Transverse colon (tissue), 4 donors: Measurements from ENCODE around the gene SNAP25. TPM values are rescaled to one million over a fixed set of nuclear protein-coding genes. Genes with fewer than 3 reads are reported as not detected.

Source experiments
- DNase-seq: peaks from one replicate; pipeline ENCODE4 v3.0.0-alpha.2; 2019
- H3K27ac ChIP-seq, 4 donors: fragments of 200-600 bp; sonication (generic); 2 replicates each; pipeline ENCODE4 v1.5.1; 2016 to 2018; ENCODE audit warnings: inconsistent platforms in 4 of 4
- H3K27me3 ChIP-seq: fragments of 200-600 bp; sonication (generic); 2 replicates; pipeline ENCODE4 v1.5.1; 2017; ENCODE audit warnings: inconsistent platforms
- H3K36me3 ChIP-seq, 4 donors: fragments of 200-600 bp; sonication (generic); 2 replicates each; pipeline ENCODE4 v1.5.1; 2017 to 2019; ENCODE audit warnings: inconsistent platforms in 4 of 4
- H3K4me1 ChIP-seq, 4 donors: fragments of 200-600 bp; sonication (generic); 2 replicates each; pipeline ENCODE4 v1.5.1; 2017 to 2020; ENCODE audit warnings: inconsistent platforms in 4 of 4
- H3K4me3 ChIP-seq, 4 donors: fragments of 200-600 bp; sonication (generic); 1 replicate in 1 of 4; 2 replicates in 3 of 4; pipeline versions ENCODE4 v1.5.1 to v1.6.1; 2017 to 2019; ENCODE audit warnings: inconsistent platforms in 4 of 4
- H3K9me3 ChIP-seq, 2 donors: fragments of 200-600 bp; sonication (generic); 2 replicates each; pipeline ENCODE4 v1.5.1; 2017 to 2019; ENCODE audit warnings: inconsistent platforms in 2 of 2
- EP300 ChIP-seq: sonication (generic); formaldehyde crosslinking; IDR thresholded peaks from one replicate; pipeline ENCODE4 v1.6.1; 2017; ENCODE audit warnings: antibody characterized with exemption, low read depth
- POLR2A ChIP-seq: fragments of 450-650 bp; IDR thresholded peaks from one replicate; pipeline ENCODE4 v1.6.1; 2016; ENCODE audit warnings: antibody characterized with exemption, mild to moderate bottlenecking, moderate library complexity
- POLR2AphosphoS5 ChIP-seq, 3 donors: sonication (generic); formaldehyde crosslinking; IDR thresholded peaks; one replicate each; pipeline ENCODE4 v1.6.1; 2016; ENCODE audit warnings: antibody characterized with exemption in 3 of 3
- WGBS, 2 donors: methylation state at CpG; one replicate each; pipeline ENCODE4 v1.1.5; 2018; ENCODE audit warnings: low coverage in 1 of 2; 5-methylcytosine and 5-hydroxymethylcytosine counted together
- in situ Hi-C, 4 donors: fragments of 200-750 bp; cut with MboI; loops; one replicate each; pipeline versions ENCODE4 v1.15.0 to v1.15.1; 2017; ENCODE audit warnings: low sequenced_read_pairs in 3 of 4, low pct_ligation_motif_present in 1 of 4, low pct_unique_long_range_greater_than_20kb in 1 of 4
- intact Hi-C: fragments of 100-400 bp; cut with DNase I; formaldehyde crosslinking; loops from one replicate; pipeline ENCODE4 v1.15.1; 2023; ENCODE audit warnings: low total_unique reads
- total RNA-seq, 4 donors: library from RNA; depleted of rRNA; stranded (reverse); fragments of >200 nt; gene quantifications; one replicate each; pipeline ENCODE4 v1.1.0, GENCODE V29; 2016
- TF ChIP-seq, protein P1 (sequence below), 5 experiments: fragments of 200-600 bp in 3 of 5; fragments of 450-650 bp in 2 of 5; sonication (generic) in 3 of 5; IDR thresholded peaks; 1 replicate in 2 of 5; 2 replicates in 3 of 5; pipeline ENCODE4 v1.5.1; 2016 to 2017; ENCODE audit warnings: antibody characterized with exemption in 5 of 5, inconsistent platforms in 3 of 5, mild to moderate bottlenecking in 2 of 5, moderate library complexity in 1 of 5

The SNAP25 gene
- total RNA-seq, 4 donors from 2014 or later = 1.4 to 4.2 (median 2.4) TPM; not detected in 1

DNA sequence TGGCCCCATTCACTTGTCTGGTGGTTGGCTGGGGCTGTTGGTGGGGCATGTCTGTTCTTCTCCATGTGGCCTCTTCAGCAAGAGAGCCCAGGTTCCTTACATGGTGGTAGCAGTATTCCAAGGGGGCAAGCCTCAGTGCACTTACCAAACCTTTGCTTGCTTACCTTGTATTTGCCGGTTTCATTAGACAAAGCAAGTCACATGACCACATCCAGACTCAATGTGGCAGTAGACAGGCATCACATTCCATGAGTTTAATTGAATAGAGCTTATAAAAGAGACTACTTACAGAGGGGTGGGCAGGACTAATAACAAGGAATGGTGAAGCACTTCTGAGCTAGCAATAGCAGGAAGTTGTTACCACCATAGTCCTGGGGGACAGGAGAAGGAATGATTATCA lies 78.6 kb downstream of the SNAP25 start:
- Histone ChIP-seq H3K4me3 (no peak overlapping the region), H3K4me1 (no peaks in the 10 kb centered on the region), H3K27ac (no peak overlapping the region), H3K36me3 (no peaks in the 10 kb centered on the region), H3K9me3 (no peaks in the 10 kb centered on the region), H3K27me3 (no peaks in the 10 kb centered on the region)
- WGBS, 2 donors = 94 to 100% methylated on average over 1 of the region's 1 CpG
- intact Hi-C loops (no loop called here), in situ Hi-C loops (no loop called here)
- TF ChIP-seq POLR2A = no peak
- TF ChIP-seq, protein P1, sequence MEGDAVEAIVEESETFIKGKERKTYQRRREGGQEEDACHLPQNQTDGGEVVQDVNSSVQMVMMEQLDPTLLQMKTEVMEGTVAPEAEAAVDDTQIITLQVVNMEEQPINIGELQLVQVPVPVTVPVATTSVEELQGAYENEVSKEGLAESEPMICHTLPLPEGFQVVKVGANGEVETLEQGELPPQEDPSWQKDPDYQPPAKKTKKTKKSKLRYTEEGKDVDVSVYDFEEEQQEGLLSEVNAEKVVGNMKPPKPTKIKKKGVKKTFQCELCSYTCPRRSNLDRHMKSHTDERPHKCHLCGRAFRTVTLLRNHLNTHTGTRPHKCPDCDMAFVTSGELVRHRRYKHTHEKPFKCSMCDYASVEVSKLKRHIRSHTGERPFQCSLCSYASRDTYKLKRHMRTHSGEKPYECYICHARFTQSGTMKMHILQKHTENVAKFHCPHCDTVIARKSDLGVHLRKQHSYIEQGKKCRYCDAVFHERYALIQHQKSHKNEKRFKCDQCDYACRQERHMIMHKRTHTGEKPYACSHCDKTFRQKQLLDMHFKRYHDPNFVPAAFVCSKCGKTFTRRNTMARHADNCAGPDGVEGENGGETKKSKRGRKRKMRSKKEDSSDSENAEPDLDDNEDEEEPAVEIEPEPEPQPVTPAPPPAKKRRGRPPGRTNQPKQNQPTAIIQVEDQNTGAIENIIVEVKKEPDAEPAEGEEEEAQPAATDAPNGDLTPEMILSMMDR (IDR thresholded peaks at IDR 0.05) = no peak
- TF ChIP-seq POLR2AphosphoS5 (IDR thresholded peaks at IDR 0.05) = no peak
- no peak for TF ChIP-seq EP300
- no peak for DNase-seq

DNA sequence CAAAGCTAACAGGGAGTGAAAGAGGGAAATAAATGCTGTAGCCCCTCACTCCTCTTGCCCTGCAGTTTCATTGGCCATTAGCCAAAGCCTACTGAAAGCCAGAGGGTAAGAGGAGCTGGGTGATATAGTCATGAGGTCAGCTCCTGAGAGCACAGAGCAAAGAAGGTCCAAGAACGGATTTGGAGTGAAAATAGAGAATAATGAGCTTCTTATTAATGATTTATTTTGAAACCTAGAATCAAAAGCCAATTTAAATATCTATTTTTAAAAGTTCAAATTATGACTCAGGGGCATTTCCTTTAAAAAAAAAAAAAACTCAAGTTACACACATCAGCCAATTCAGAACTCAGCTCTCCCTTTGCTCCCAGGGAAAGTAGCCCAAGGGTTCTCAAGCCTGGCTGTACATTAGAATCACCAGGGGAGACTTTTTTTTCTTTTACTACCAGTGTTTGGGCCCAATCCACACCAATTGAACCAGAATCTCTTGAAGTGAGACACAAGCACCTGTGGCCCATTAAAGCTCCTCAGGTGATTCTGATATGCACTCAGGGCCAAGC lies 79.1 kb downstream of the SNAP25 start:
- H3K36me3 ChIP-seq = no peaks in the 10 kb centered on the region

DNA sequence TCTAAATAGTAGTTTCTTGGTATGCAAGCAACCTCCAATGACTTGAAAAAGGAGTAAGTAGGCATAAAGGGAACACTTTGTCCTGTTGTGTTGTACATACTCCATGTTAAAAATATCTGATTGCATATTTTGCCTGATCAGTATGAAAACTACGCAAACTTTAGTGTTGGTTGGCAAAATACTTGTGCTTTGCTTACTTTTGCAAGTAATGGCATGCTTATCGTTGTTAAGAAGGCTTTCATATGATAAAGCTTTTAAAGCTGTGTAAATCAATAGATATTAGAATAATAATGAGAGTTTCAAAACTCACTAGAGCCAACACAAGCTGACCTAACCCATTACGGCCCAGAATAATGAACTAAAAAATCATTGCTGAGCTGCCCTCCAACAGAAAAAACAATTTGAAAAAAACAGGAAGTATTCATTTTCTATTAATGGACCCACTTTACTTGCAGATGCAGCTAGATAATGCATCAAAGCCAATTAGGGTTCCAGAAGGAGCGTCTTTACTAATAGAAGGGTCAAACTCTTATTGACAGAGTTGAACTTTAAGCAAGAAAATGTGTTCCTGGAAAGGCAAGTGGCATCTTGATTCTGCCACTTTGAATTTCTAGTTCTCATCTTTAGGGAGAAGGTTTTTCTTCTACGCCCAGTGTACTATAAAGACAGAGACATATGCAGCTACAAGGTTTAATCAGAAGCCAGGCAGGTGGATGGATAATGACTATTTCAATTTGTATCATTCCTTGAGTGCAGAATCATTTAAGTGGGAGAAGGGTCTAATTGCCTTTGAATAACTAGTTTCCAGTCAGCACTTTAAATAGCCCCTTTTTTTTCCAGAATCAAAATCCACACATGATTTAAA lies 82.2 kb downstream of the SNAP25 start:
- Histone ChIP-seq H3K27ac (no peak overlapping the region), H3K36me3 (no peaks in the 10 kb centered on the region), H3K4me1 (no peaks in the 10 kb centered on the region), H3K4me3 (no peak overlapping the region), H3K9me3 (no peaks in the 10 kb centered on the region), H3K27me3 (no peaks in the 10 kb centered on the region)
- DNase-seq = no peak
- in situ Hi-C loops = no loop called here
- TF ChIP-seq POLR2AphosphoS5 (IDR thresholded peaks at IDR 0.05) (no peak), EP300 (no peak), POLR2A (no peak)
- intact Hi-C loops = no loop called here
- 68 to 69% methylated on average over 5 of the region's 5 CpGs for WGBS, 2 donors

More for the DNA sequence above, 79.1 kb downstream of the SNAP25 start:
- intact Hi-C loops (no loop called here), in situ Hi-C loops (no loop called here)
- TF ChIP-seq POLR2A = no peak
- no peak for TF ChIP-seq POLR2AphosphoS5 (IDR thresholded peaks at IDR 0.05)
- TF ChIP-seq, protein P1 (IDR thresholded peaks at IDR 0.05) = no peak
- no peak for TF ChIP-seq EP300
- Histone ChIP-seq H3K27me3 (no peaks in the 10 kb centered on the region), H3K27ac (no peak overlapping the region), H3K4me3 (no peak overlapping the region), H3K4me1 (no peaks in the 10 kb centered on the region), H3K9me3 (no peaks in the 10 kb centered on the region)
- WGBS, 2 donors = 59 to 67% methylated on average over 1 of the region's 1 CpG
- DNase-seq = no peak

DNA sequence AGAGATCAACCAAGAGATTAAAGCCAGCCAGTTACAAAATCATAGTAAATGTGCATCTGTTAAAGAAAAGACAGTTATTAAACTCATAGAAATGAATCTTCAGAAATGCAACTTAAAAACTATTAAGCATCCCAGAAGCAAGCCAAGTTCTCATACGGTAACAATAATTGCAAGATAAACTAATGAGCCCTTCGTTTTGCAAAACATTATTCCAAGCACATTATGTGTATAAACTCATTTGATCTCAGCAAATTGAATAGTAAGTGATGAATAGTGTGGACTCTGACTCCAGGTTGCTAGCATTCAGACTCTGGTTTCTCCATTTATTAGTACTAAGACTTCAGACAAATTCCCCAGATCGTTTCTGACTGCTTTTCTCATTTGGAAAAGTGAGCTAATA lies 85.2 kb downstream of the SNAP25 start:
- in situ Hi-C loops = no loop called here
- TF ChIP-seq, protein P1 (IDR thresholded peaks at IDR 0.05) = no peak
- TF ChIP-seq EP300 (no peak), POLR2A (no peak), POLR2AphosphoS5 (IDR thresholded peaks at IDR 0.05) (no peak)
- DNase-seq = no peak
- Histone ChIP-seq H3K27ac (no peak overlapping the region), H3K4me1 (no peaks in the 10 kb centered on the region), H3K9me3 (no peaks in the 10 kb centered on the region), H3K36me3 (no peaks in the 10 kb centered on the region), H3K4me3 (no peak overlapping the region), H3K27me3 (no peaks in the 10 kb centered on the region)
- intact Hi-C loops = no loop called here
- WGBS, 2 donors = 39 to 42% methylated on average over 3 of the region's 3 CpGs
